ENCODE data around the gene HJURP.

Gene HJURP

GRCh38 chr2:233852056-233852455 is 2.3 kb downstream of the HJURP start:
- Histone ChIP-seq H3K9me3 (ENCODE audit: insufficient read depth, low read depth, low read length) (no peaks in the 10 kb centered on the region), H3K9me2 (replicated peaks; ENCODE audit: low read depth, low read length) (no peaks in the 10 kb centered on the region), H3K36me3 (ENCODE audit: insufficient read depth, low read length) (peaks cover 53% of the 10 kb centered on the region; the same call in 1 of the 2 replicates), H2AFZ (ENCODE audit: low read length) (no peak overlapping the region), H3K79me2 (ENCODE audit: insufficient read depth, low read length) (peaks cover 80% of the 10 kb centered on the region), H3K27me3 (ENCODE audit: insufficient read depth, low read length, poor library complexity, severe bottlenecking) (peaks cover 6% of the 10 kb centered on the region), H3K9ac (ENCODE audit: low read depth, low read length, poor library complexity, severe bottlenecking) (peak overlapping the region; percentile 100), H3K4me2 (ENCODE audit: low read depth, low read length, poor library complexity, severe bottlenecking) (peak overlapping the region; percentile 97), H4K20me1 (ENCODE audit: insufficient read depth, low read length, poor library complexity, severe bottlenecking) (peaks cover 65% of the 10 kb centered on the region), H3F3A (ENCODE audit: low read depth) (no peaks in the 10 kb centered on the region), H3K4me3 (ENCODE audit: low read length, poor library complexity, severe bottlenecking) (peak overlapping the region; percentile 97), H3K4me1 (ENCODE audit: insufficient read depth, low read length, poor library complexity, severe bottlenecking) (peaks cover 65% of the 10 kb centered on the region)
- TF ChIP-seq CTCF (conservative IDR thresholded peaks at IDR 0.05; ENCODE audit: low read length) (no peak), EZH2phosphoT487 (IDR thresholded peaks at IDR 0.05; ENCODE audit: borderline replicate concordance) (no peak)

GRCh38 chr2:233851169-233851568 is 3.2 kb downstream of the HJURP start:
- Histone ChIP-seq H2AFZ (ENCODE audit: low read length) (no peak overlapping the region), H3K9me3 (ENCODE audit: insufficient read depth, low read depth, low read length) (no peaks in the 10 kb centered on the region), H3F3A (ENCODE audit: low read depth) (no peaks in the 10 kb centered on the region), H3K9me2 (replicated peaks; ENCODE audit: low read depth, low read length) (no peaks in the 10 kb centered on the region), H4K20me1 (ENCODE audit: insufficient read depth, low read length, poor library complexity, severe bottlenecking) (peaks cover 70% of the 10 kb centered on the region), H3K4me2 (ENCODE audit: low read depth, low read length, poor library complexity, severe bottlenecking) (peak overlapping the region; percentile 97), H3K4me3 (ENCODE audit: low read length, poor library complexity, severe bottlenecking) (peak overlapping the region; percentile 97), H3K27me3 (ENCODE audit: insufficient read depth, low read length, poor library complexity, severe bottlenecking) (peaks cover 6% of the 10 kb centered on the region), H3K9ac (ENCODE audit: low read depth, low read length, poor library complexity, severe bottlenecking) (peak overlapping the region; percentile 31), H3K36me3 (ENCODE audit: insufficient read depth, low read length) (peaks cover 62% of the 10 kb centered on the region; the same call in 1 of the 2 replicates), H3K79me2 (ENCODE audit: insufficient read depth, low read length) (peaks cover 89% of the 10 kb centered on the region), H3K4me1 (ENCODE audit: insufficient read depth, low read length, poor library complexity, severe bottlenecking) (peaks cover 69% of the 10 kb centered on the region)
- TF ChIP-seq CTCF (conservative IDR thresholded peaks at IDR 0.05; ENCODE audit: low read length), result no peak
- no peak for TF ChIP-seq EZH2phosphoT487 (IDR thresholded peaks at IDR 0.05; ENCODE audit: borderline replicate concordance)

GRCh38 chr2:233850745-233851144 is 3.6 kb downstream of the HJURP start:
- H3K4me3 ChIP-seq (ENCODE audit: low read length, poor library complexity, severe bottlenecking), result peak overlapping the region; percentile 97
- peaks cover 69% of the 10 kb centered on the region for H3K4me1 ChIP-seq (ENCODE audit: insufficient read depth, low read length, poor library complexity, severe bottlenecking)
- H2AFZ ChIP-seq (ENCODE audit: low read length), result no peak overlapping the region
- no peak for TF ChIP-seq CTCF (conservative IDR thresholded peaks at IDR 0.05; ENCODE audit: low read length)
- H3K9ac ChIP-seq (ENCODE audit: low read depth, low read length, poor library complexity, severe bottlenecking), result peak overlapping the region; percentile 31
- H4K20me1 ChIP-seq (ENCODE audit: insufficient read depth, low read length, poor library complexity, severe bottlenecking), result peaks cover 70% of the 10 kb centered on the region
- no peaks in the 10 kb centered on the region for H3K9me3 ChIP-seq (ENCODE audit: insufficient read depth, low read depth, low read length)
- H3K4me2 ChIP-seq (ENCODE audit: low read depth, low read length, poor library complexity, severe bottlenecking), result peak overlapping the region; percentile 97
- H3K27me3 ChIP-seq (ENCODE audit: insufficient read depth, low read length, poor library complexity, severe bottlenecking), result peaks cover 6% of the 10 kb centered on the region
- no peaks in the 10 kb centered on the region for H3F3A ChIP-seq (ENCODE audit: low read depth)
- peaks cover 66% of the 10 kb centered on the region for H3K36me3 ChIP-seq (ENCODE audit: insufficient read depth, low read length)
- no peaks in the 10 kb centered on the region for H3K9me2 ChIP-seq (replicated peaks; ENCODE audit: low read depth, low read length)
- peaks cover 93% of the 10 kb centered on the region for H3K79me2 ChIP-seq (ENCODE audit: insufficient read depth, low read length)
